NCI-H524 (cell line): ENCODE measurements around the gene ASAP2.

Experiments used
- DNase-seq, 2 experiments: peaks; one replicate each; lab custom pipeline; 2025; lab: John Stamatoyannopoulos, UW

Gene ASAP2

GRCh38 chr2:9275399-9275798 lies 68.8 kb downstream of the ASAP2 start:
- DNase-seq: no peak

GRCh38 chr2:9276074-9276473 lies 69.5 kb downstream of the ASAP2 start:
- no peak for DNase-seq

GRCh38 chr2:9276901-9277451 lies 70.4 kb downstream of the ASAP2 start:
- no peak for DNase-seq

GRCh38 chr2:9278439-9278838 lies 71.8 kb downstream of the ASAP2 start:
- no peak for DNase-seq

GRCh38 chr2:9279426-9279825 lies 72.8 kb downstream of the ASAP2 start:
- DNase-seq: no peak

GRCh38 chr2:9280224-9280623 lies 73.6 kb downstream of the ASAP2 start:
- DNase-seq: no peak

- no peak for DNase-seq
Observed at GRCh38 chr2:9281145-9281544, 74.5 kb downstream of the ASAP2 start.

GRCh38 chr2:9282128-9283112 lies 75.8 kb downstream of the ASAP2 start:
- no peak for DNase-seq

- DNase-seq: peak in 1 of 2 experiments; percentile 40
Observed at GRCh38 chr2:9284521-9285297, 78.1 kb downstream of the ASAP2 start.

GRCh38 chr2:9285385-9285920 lies 78.8 kb downstream of the ASAP2 start:
- no peak for DNase-seq

- DNase-seq: no peak
Observed at GRCh38 chr2:9285921-9286320, 79.3 kb downstream of the ASAP2 start.

GRCh38 chr2:9286554-9287399 lies 80.2 kb downstream of the ASAP2 start:
- DNase-seq: no peak

GRCh38 chr2:9287400-9288045 lies 80.9 kb downstream of the ASAP2 start:
- no peak for DNase-seq

- no peak for DNase-seq
Observed at GRCh38 chr2:9288233-9288632, 81.6 kb downstream of the ASAP2 start.

GRCh38 chr2:9288681-9289338 lies 82.2 kb downstream of the ASAP2 start:
- DNase-seq: no peak

- DNase-seq: no peak
Observed at GRCh38 chr2:9291331-9291730, 84.7 kb downstream of the ASAP2 start.

GRCh38 chr2:9291866-9292265 lies 85.3 kb downstream of the ASAP2 start:
- no peak for DNase-seq

- DNase-seq: no peak
Observed at GRCh38 chr2:9292426-9292825, 85.8 kb downstream of the ASAP2 start.

- no peak for DNase-seq
Observed at GRCh38 chr2:9294764-9295163, 88.2 kb downstream of the ASAP2 start.

GRCh38 chr2:9296559-9296958 lies 89.9 kb downstream of the ASAP2 start:
- no peak for DNase-seq
